GM12872 (cell line): Measurements from ENCODE around the gene B3GAT1.

Experiments used
- CTCF ChIP-seq: IDR thresholded peaks from 3 replicates; pipeline ENCODE4 v1.5.1; 2011; ENCODE audit warnings: low read depth, mild to moderate bottlenecking, low read length, moderate library complexity; ENCODE audit not compliant: insufficient read depth

B3GAT1 gene

GRCh38 chr11:134413043-134413825 is 1.2 kb upstream of the B3GAT1 start:
- TF ChIP-seq CTCF, result no peak

GRCh38 chr11:134410766-134411165 is 1.3 kb downstream of the B3GAT1 start:
- no peak for TF ChIP-seq CTCF

DNA sequence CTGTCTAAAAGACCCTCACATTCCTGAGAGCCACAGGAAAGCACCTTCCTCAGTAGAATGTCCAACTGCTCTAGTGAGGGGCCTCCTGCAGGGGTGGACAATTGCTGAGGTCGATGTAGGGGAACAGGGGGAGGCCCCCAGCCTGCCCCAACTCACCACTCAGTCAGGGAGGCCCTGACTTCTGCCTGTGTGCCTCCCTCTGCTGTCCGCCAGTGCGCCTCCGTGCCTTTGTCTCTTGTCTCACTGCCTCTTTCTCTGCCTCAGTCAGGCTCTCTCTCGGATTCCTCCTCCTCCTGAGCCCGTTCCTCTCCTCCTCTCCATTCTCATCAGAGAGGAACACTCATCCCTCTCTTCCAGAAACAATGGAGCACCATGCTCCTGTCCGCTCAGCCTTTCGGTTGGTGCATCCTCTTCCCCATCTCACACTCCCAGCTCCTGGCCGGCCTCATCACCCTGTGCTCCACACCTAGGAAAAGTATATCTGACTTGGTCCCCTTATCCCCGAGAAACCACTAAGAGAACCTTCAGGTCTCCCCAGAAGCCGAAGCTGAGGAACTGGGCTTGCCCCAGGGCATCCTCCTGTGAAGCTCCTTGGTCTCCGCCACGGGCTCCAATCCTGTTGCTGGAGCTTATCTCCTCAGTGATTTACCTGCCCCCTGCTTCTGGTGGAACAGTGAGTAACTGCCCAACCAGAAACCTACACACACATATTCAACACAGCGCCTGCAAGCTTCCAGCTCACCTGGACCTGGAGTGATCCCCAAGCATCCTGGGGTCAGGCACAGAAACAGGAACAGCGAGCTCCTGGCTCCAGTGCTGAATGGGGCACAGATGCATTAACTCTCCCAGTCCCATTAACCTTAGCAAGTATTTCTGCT is 2.3 kb downstream of the B3GAT1 start:
- no peak for TF ChIP-seq CTCF

GRCh38 chr11:134407923-134408322 is 4.1 kb downstream of the B3GAT1 start:
- no peak for TF ChIP-seq CTCF

DNA sequence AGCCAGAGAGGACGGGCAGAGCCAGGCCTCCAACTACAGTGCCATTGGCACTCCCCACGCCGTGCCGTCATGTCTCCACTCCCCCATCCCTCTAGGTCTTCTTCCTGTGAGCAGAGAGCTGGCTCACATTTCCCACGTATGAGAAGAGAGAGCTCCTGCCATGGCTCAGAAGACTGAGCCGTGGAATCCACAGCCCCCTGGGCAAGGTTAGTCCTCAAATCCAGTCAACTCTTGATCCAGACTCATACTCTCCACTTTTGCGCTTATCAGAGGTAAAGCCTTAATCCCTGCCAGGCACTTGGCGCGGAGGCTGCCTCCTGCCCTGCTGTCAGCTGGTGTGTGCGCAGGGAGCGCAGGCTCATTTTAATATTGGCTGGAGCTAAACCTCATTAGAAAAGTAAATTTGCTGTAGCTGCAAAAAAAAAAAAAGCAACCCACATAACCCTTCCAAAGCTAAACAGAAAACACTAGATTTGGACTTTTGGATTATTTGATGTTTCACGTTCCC is 4.7 kb downstream of the B3GAT1 start:
- no peak for TF ChIP-seq CTCF

- no peak for TF ChIP-seq CTCF
Measured at GRCh38 chr11:134406264-134407185, 5.5 kb downstream of the B3GAT1 start.
